HEK293T (cell line): ENCODE results near the gene ARL10.

Experiments used
- ARNT ChIP-seq: fragments of 450-650 bp; IDR thresholded peaks from 2 replicates; pipeline ENCODE4 v1.6.1; 2017; ENCODE audit warnings: mild to moderate bottlenecking
- BHLHE40 ChIP-seq: fragments of 450-650 bp; IDR thresholded peaks from 2 replicates; pipeline ENCODE4 v1.6.1; 2016; ENCODE audit warnings: mild to moderate bottlenecking, moderate library complexity, borderline replicate concordance
- CTBP1 ChIP-seq: fragments of 450-650 bp; IDR thresholded peaks from 2 replicates; pipeline ENCODE4 v1.6.1; 2016; ENCODE audit warnings: borderline replicate concordance
- ELF4 ChIP-seq: fragments of 450-650 bp; IDR thresholded peaks from 2 replicates; pipeline ENCODE4 v1.6.1; 2017; ENCODE audit warnings: antibody characterized with exemption
- FOXA1 ChIP-seq: fragments of 450-650 bp; IDR thresholded peaks from 2 replicates; pipeline ENCODE4 v1.6.1; 2016; ENCODE audit warnings: mild to moderate bottlenecking
- FOXM1 ChIP-seq: fragments of 450-650 bp; IDR thresholded peaks from 2 replicates; pipeline ENCODE4 v1.6.1; 2017; ENCODE audit warnings: mild to moderate bottlenecking, borderline replicate concordance
- HDGF ChIP-seq: fragments of 450-650 bp; IDR thresholded peaks from 2 replicates; pipeline ENCODE4 v1.6.1; 2017; ENCODE audit warnings: antibody characterized with exemption, borderline replicate concordance
- L3MBTL2 ChIP-seq: fragments of 450-650 bp; conservative IDR thresholded peaks from 2 replicates; pipeline ENCODE4 v1.6.1; 2016; ENCODE audit warnings: mild to moderate bottlenecking
- NFRKB ChIP-seq: fragments of 450-650 bp; IDR thresholded peaks from 2 replicates; pipeline ENCODE4 v1.6.1; 2016; ENCODE audit warnings: mild to moderate bottlenecking, moderate library complexity
- SP1 ChIP-seq: fragments of 450-650 bp; IDR thresholded peaks from 2 replicates; pipeline ENCODE4 v1.6.1; 2017
- SUZ12 ChIP-seq: fragments of 450-650 bp; IDR thresholded peaks from 2 replicates; pipeline ENCODE4 v1.6.1; 2016; ENCODE audit warnings: mild to moderate bottlenecking
- TARDBP ChIP-seq: fragments of 450-650 bp; IDR thresholded peaks from 2 replicates; pipeline ENCODE4 v1.6.1; 2016
- ZNF384 ChIP-seq: fragments of 450-650 bp; IDR thresholded peaks from 2 replicates; pipeline ENCODE4 v1.6.1; 2016
- TF ChIP-seq, protein P1 (sequence below): fragments of 450-650 bp; IDR thresholded peaks from 2 replicates; pipeline ENCODE4 v1.6.1; 2016

DNA sequence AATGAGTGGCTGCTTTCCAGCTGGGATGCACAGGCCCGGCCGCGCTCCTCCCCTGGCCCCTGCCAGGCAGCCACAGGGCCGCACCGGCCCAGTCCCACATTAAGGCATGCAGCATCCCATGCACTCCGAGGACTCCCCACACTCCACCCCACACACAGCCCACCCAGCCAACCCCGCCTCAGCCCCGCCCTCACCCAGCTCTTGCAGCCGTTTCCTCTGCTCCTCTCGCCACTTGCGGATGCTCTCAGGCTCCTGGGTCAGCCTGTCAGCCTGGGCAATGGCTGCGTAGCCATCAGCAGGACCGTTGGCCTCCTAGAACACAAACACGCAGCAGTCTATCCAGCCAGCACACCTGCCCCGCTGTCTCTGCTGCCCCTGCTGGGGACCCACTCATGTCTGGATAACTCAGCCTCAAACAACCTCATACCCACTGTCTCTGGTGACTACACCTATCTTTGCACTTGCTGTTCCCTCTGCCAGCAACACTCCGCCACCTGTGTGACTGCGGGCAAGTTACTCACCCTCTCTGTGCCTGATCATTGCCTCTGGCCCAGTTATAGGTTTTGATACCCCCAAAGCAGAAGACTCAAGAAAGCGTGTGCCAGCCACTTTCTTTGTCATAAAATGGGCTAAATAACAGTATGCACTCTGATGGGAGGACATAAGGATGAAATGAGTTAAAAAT lies 32.6 kb downstream of the ARL10 start:
- TF ChIP-seq TARDBP, result no peak
- no peak for TF ChIP-seq SUZ12
- no peak for TF ChIP-seq ELF4
- no peak for TF ChIP-seq HDGF
- TF ChIP-seq SP1, result no peak
- TF ChIP-seq, protein P1, sequence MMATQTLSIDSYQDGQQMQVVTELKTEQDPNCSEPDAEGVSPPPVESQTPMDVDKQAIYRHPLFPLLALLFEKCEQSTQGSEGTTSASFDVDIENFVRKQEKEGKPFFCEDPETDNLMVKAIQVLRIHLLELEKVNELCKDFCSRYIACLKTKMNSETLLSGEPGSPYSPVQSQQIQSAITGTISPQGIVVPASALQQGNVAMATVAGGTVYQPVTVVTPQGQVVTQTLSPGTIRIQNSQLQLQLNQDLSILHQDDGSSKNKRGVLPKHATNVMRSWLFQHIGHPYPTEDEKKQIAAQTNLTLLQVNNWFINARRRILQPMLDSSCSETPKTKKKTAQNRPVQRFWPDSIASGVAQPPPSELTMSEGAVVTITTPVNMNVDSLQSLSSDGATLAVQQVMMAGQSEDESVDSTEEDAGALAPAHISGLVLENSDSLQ, result no peak
- no peak for TF ChIP-seq L3MBTL2
- no peak for TF ChIP-seq ARNT
- TF ChIP-seq BHLHE40, result no peak
- TF ChIP-seq NFRKB, result no peak
- TF ChIP-seq ZNF384, result no peak
- no peak for TF ChIP-seq FOXM1
- TF ChIP-seq FOXA1, result no peak
- TF ChIP-seq CTBP1, result no peak
